Fibroblast of upper back skin (primary cell): ENCODE results near the gene ZNF536.
"Not testable (repeated sequence)": the region's sequence is repeated elsewhere in the genome, so short reads cannot be mapped to it uniquely, and the experiment has no call there.

Source experiments
- DNase-seq: peaks from one replicate; pipeline ENCODE4 v3.0.0-alpha.2; 2013

ZNF536 gene

DNA sequence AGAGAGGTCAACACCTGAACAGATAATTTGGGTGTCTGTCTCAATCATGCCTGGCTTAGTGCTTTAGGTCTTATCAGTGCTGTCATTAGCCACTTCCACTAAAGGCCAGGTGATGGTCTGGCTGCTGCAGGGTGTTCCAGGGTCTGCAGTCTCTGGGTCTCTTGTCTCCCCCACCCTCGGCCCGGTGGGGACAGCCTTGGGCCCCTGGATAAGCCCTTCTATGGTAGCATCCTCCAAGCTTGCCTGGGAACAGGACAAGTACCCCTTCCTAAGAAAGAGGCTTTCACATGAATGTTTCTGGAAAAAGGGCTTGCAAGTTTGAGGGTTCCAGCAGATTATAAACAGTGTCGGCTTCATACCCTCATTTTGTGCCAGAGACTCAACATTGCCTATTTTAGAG is 29.3 kb upstream of the ZNF536 start:
- DNase-seq = no peak

DNA sequence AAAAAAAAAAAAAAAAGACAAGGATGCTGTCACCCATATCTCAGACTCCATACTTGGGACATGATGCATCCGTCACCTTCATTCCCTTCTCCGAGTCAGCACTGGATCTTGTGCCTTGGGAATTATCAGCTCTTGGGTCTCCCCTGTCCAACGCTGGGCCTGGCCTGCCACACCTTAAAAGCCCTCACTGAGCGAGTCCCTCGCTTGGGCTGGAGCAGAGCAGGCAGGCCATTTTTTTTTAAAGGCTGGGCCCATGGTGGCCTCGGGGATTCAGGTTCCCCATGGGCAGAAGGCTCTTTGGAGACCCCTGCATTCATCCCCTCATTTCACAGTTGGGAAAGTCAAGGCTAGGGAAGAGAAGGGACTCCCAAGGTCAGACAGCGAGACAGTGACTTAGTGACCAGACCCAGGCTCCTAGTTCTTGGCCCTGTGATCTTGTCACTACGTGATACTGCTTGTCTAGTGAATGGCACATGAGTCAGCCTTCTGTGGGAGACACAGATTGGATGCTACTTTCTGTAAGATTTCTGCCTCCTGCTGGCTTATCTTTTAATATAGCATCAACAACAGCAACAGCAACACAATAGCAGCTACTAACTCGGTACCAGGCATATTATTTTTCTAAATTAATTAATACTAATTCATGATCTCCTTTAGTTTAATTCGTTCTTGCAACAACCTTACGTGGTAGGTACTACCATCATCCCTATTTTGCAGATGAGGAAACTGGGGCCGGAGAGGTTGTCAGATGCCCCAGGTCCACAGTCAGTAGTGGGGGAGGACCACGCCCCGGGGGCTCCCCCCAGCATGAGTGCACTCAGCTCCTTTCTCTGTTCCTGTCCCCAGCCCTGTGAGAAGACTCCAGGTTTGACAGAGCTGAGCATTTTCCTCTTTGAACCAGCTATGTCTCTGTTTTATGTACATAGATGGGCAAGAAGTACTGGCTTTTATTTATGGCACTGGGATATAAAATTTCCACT is 27.4 kb upstream of the ZNF536 start:
- peak; percentile 6 for DNase-seq

DNA sequence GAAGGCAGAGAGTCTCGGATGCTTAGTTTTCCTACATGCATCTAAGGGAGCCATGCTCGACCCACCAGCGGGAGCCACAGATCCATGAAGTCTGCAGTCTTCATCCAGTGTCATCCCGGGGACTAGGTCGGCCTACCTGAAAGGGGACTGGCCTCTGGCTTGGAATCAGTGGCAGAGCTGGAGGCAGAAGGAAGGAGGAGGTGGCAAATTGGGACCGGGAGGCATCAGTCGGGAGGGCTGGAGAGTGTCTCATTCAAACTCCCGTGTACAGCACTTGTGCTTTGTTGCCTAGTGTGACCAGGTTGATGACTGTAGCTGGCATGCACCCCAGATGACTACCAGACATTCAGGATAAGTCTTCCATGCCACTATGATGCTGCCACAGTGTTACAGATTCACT is 26.5 kb upstream of the ZNF536 start:
- no peak for DNase-seq

DNA sequence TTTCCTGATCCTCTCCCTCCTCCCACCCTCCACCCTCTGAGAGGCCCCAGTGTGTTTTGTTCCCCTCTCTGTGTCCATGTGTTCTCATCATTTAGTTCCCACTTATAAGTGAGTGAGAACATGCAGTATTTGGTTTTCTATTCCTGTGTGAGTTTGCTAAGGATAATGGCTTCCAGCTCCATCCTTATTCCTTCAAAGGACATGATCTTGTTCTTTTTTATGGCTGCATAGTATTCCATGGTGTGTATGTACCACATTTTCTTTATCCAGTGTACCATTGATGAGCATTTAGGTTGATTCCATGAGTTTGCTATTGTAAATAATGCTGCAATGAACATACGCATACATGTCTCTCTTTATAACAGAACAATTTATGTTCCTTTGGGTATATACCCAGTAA is 25.7 kb upstream of the ZNF536 start:
- DNase-seq = not testable (repeated sequence)

DNA sequence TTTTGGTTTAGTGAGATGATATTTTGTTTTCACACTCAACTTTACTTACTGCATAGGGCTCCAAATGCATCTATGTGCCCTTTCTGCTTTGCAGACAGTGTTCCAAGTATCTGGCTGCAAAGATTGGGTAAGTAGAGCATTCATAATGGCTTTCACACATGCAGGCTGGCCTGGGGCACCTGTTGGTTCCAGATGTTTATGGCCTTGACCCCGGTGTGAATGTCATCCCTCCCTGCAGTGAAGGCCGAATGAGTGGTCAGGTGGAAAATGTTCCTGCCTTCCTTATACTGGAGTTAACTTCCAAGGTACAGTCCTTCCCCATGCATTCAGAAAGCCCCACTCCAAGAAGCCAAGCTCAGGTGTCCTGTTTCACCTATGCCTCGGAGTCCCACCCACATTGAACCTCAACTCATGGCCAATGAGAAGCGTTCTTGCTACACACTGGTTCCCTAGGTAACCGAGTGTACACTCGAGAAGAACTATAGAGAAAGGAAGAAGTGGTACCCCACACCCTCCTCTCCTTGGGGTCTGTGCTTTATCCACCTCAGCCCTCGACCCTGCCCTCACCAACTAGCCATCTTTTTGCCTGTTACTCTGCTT is 23.0 kb upstream of the ZNF536 start:
- no peak for DNase-seq

DNA sequence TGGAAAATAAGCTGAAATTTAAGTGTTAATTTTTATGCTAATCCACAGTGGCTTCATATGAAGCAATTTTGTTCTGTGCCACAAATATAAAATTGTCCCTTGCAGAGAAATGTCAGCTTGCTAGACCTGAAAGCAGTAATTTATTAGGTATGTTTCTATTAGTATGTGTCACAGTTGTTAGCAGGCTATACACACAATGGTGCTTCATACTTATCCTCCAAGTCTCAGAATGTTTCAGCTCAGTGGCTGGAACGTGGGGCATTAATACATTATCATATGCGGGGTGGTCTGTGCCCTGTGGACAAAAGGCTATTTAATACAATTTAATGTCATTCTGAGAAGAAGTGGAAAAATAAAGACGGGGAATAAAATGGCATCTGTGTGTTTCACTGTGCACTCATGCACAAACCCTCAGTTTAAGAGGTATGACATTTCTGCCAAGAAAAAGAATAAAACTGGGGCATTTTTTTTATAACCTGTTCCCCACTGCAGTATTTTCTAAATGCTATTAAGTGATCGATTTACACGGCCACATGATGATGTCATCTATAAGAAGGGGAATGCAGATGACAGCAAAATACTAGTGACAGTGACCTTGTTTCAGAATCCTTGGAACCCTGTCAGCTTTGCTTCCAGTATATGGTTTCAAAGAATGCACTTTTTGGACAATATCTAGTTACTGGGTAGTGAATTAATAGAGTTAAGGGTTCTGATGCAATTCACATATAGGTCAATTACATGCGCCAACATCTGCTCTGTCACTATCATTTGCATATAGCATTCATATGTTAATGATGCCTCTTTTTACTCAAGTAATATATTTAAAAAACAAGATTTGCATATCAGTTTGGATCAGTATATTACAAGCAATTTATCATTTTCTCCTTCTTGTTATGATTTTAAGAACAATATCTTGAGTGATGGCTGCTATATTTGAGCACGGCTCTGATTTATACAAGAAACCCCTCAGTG is 21.2 kb upstream of the ZNF536 start:
- DNase-seq = no peak

DNA sequence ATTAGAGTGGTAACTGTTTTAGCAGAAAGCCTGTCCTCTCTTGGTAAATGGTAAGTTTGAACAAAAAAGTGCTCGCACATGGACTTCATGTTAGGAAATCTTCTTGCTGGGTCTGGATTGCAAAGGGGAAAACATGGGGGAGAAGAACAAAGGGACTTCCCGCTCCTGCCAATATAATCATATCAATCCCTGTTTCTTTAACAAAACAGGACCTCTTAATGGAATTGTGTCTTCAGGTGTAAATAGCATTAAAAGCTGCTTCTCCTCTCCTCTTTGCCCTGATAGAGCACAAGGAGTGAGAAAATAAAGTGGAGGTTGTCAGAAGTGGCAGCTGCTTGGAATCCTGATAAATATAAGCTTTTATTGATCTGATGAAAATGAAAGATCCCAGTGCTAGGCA is 20.4 kb upstream of the ZNF536 start:
- no peak for DNase-seq

DNA sequence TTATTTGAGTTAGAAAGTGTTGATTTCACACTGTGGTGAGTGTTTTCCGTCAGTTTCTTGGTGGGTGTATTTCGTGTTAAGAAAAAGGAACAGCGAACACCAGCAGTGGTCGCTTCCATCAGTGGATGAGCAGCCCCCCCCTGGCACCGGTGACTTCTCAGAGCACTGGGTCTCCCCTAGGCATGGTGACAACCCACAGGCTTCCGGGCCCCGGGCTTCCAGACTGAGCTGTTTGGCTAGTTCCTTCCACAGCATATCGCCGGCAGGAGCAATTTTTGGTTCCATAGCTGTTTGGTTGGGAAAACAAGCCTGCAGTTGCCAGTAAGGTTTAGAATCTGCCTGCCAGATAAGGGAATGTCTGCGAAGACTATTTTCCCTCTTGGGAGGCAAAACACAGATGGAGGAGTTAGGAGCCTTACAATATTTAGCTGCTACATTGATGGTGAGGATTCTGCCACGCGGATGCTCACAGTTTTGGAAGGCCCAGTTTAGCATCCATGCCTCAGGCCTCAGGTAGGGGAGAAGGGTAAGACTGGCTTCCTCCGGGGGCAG is 18.7 kb upstream of the ZNF536 start:
- no peak for DNase-seq

DNA sequence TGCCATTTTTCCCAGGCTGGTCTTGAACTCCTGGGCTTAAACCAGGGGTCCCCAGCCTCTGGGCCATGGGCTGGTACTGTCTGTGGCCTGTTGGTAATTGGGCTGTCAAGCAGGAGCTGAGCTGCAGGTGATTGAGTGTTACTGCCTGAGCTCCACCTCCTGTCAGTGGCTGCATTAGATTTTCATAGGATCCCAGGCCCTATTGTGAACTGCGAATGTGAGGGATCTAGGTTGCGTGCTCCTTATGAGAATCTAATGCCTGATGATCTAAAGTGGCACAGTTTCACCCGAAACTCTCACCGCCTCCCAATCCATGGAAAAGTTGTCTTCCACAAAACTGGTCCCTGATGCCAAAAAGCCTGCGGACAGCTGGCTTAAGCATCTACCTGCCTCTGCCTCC is 16.6 kb upstream of the ZNF536 start:
- DNase-seq = no peak

DNA sequence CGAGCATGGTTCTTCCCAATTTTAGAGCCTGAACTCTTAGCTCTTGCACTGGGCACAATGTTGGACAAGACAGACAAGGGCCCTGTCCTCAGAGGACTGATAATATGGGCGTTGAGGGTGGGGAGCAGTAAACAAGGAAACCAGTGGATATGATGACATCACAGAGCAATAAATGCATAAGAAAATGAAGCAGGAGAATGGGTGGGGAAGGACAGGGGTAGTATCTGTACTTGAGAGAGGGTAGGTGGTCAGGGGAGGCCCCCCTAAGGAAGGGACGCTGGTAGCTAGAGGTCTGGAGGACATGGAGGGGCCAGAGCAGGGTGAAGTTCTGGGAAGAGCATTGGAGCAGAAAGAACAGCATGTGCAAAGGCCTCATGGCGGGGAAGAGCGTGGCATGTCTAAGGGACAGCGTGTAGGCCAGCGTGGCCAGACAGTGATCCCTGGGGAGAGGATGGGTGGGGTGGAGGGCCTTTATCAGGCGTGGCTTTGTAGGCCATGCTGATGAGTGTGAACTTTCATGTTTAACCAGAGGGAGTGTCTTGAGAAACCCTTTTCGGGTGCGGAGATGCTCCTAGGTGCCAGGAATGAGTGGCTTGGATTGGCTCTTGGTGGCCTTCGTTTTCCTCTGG is 15.1 kb upstream of the ZNF536 start:
- no peak for DNase-seq

DNA sequence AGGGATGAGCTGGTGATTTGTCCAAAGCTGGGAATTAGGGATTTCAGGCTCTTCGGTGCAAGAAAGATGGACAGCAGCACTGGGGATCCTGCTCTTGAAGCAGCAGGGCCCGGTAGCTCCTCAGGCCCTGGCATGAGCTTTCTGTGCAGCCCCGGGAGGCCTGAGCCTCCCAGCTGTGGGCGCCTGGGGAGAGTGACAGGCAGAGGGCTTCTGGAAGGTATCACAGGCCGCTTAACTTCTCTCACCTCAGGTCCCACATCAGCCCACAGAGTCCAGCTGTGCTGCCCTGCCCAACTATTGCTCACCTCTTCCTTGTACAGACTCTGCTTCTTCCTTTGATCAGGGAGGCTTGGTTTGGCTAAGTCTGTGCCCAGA is 14.6 kb upstream of the ZNF536 start:
- no peak for DNase-seq

DNA sequence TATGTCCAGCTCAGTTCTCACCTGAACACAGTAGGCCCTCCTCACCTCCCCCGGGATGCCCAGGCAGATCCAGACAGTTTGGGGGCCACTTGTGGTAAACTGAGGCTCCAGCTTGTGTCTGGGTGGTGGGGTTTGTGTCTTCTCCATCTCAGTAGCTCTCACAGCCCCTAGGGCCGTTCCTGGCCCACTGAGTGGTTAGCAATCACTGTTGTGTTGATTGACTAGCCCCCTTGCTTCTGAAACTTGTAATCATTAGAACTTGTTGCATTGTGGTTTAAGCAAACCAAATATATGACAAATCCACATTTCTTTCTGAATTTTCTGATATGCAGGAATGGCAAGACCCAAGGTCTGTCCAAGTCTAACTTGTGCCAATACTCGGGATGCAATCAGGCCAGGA is 13.9 kb upstream of the ZNF536 start:
- DNase-seq = no peak

DNA sequence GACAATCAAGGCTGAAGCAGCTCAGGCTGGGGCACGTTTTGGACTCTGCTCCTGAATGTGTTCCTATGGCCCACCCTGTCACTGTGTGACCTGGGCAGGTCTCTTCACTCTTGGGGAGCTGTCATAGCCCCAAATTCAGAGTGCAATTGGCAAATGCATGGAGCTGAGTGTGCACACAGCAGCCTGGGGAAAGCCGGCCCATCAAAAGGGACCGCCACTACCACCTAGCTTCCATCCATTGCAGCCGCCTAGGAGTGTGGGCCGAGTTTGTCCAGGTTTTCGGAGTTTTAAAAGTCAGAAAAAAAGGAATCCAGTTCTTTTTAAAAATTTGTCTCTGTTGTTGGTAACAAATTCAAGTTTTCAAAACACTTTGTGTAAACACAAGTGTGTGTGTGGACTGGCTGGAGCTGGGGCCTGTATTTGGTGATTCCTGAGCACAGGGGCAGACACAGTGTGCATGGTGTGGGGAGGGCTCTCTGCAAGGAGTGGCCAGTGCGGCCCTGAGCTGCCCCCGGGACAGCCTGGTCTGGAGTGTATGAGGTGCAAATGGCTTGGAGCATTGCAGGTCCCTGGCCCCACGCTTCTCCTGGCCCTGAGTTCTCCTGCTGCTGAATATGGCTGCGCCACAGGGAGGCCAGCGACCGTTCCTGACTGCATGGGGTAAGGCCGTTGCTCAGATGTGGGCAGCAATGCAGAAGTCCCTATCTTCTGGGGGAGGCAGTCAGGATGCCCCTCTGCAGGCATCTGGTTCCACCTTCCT is 13.2 kb upstream of the ZNF536 start:
- no peak for DNase-seq

DNA sequence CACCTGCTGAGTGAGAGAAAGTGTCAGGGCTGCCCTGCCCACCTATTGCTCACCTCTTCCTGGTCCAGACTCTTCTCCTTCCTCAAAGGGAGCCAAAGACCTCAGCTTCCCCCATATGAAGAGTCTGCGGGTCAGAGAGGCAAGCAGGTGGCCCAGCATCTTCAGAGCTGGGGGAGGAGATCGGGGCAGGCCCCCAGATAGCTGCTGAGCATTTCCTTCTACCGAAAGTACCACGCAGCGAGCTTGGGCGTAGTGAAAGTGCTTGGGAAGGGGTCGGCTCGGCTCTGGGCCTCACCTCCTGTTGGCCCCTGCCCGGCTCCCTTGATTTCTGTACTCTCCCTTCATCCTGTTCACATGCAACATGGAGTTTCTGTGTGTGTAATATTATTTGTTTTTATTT is 12.2 kb upstream of the ZNF536 start:
- no peak for DNase-seq

DNA sequence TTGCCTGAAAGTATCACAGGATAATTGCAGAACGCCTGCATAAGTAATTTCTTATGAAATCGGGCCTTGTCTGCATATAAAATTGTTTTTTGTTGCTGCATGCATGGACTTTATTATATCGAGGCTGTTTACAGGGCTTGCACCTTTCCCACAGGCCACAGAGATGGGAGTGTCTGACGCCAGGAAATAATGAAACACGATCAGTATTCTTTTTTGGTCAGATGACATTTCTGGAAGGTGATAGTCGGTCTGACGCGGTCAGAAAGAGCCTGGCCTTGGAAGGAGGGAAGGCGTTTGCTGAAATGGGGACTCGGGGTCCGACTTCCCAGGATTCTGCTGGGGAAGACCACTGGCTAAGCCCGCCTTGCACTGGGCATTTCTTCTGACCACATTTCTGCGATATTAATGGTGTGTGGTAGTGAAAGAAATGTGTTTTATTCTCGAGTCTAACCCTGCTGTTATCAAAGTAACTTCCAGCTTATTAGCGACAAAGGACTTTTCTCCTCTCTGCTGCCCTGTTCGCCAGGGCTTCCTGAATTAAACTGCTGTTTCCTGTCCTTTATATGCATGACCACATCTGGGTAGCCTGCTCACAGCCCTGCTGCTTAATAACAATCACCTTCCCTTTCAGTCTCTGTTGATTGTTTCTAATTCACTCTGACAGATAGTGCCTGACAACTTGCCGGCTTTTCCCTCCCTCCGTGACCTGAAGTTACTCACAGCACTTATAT is 11.6 kb upstream of the ZNF536 start:
- DNase-seq = no peak

DNA sequence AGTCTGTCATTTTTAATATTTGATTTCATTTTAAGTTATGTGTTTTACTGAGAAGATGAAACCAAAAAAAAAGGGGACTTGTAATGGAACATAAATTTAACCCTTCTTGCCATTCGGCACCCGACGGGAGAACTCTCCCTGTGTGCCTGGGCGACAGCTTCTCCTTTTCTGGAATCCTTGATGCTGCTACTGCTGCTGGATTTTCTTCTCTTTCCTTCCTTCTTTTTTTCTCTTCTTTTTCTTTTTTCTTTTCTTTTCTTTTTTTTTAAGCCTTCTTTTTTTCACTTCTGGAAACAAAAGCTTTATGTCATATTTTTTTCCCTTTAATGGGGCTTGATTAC is 11.1 kb upstream of the ZNF536 start:
- no peak for DNase-seq

DNA sequence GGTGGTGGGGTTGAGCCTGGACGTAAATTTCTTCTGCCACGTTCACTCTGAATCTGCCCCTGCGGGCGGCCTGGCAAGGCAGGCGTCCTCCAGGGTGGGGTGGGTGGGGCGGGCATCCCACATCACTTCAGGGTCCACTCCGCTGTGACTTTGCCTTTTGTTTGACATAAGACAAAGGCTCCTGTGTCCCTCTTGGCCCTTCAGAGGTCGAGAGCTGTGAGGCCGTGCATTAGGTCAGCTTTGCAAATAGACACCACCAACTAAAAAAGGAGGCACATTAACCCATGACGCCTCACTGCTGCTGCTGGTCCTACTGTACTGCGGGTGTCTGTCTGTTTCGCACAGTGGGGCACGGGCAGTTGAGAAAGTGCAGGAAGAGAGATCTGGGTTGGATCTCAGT is 10.5 kb upstream of the ZNF536 start:
- DNase-seq = no peak

DNA sequence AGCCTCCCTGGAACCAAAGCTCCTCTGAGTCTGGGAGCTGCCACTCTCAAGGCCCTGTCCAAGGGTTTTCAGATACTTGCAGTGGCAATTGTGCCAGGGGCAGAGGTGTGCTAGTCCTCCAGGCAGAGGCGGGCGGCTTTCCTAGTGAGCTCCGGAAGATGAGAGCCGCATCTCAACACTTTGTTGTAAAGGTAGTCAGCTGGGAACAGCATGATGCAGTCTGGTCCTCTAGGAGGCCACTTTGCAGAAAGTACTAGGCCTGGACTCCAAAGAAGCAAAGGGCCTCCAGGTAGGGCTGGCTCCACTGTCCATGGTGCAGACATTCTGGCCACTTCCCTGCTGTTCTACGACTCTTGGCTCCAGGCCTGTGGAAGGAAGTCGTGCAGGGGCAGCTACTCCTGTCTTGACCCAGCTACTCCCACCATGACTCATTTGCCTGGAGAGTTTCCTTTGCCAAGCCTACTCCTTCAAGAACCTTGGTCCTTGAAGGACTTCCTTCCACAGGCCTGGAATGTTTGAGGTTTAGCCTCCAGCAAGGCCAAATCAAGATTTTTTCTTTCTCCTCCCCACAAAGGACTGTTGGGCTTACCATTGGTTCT is 9.9 kb upstream of the ZNF536 start:
- peak; percentile 79 for DNase-seq

DNA sequence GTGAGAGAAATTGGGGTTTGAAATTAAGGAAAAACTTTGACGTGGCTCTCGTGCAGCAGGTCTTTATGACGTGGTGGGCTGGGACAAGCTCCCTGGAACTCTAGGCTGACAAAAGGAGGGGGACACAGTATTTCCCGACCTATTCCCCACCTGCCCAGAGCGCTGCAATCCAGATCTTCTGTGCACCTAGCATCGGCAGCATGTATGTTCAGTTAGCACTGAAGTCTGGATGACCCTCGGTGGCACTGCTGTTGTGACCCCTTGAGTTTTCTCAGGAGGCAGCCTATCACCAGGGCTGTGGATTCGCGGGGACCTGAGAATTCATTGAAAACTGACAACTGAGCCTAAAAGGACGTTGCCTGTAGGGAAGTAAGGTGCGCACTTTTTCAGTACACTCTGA is 9.1 kb upstream of the ZNF536 start:
- no peak for DNase-seq

DNA sequence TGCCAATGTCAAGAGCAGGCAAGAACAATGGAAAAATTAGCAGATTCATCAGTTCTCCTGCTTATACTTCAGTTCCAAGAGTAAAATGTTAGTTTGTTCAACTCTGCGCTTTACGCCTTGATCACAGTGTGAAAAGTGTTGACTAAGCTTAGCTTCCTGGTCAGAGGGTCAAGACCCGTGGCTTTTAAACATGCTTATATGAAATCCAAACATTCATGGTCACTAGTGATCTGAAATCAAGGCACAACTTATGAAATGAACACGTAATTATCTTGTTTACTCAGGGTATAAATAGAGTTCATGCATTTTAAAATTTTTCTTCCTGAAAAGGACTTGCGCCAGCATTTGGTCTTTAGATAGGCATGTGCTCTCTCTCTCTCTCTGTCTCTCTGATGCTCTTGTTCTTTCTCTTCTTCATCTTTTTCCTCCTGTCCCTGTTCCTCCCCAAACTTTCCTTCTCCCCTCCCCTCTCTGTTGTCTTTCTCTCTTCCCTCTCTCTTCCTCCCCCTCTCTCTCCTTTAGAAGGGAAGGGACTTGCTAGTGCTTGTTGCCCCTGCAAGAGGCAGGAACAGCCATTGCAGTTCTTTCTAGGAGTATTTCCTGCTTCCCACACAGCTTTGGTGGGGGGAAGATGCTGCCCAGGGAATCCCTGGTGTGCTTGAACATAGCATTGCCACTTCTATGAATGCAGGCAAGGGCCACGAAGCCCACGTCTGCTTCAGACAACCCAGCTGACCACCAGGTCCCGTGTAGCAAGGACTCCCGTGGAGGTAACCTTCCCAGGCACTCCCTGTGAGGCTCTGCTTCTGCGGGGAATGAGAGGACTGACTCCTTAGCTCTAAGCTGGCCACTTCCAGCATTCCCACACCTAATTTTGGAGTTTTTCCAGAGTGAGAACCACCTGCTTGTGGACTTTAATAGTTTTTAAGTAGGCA is 7.1 kb upstream of the ZNF536 start:
- no peak for DNase-seq
